Natural killer cell treated with Interleukin-12 subunit alpha and Interleukin-12 subunit beta and Interleukin-15 and Interleukin-18, amount 100 ng/mL, for 72 hours (primary cell): ENCODE measurements around the gene CDK7. TPM values are rescaled to one million over a fixed set of nuclear protein-coding genes. Genes with fewer than 3 reads are reported as not detected.

ENCODE experiments used
- ATAC-seq, 2 donors: fragments of 150-1000 bp; cut with Tn5 transposase in 1 of 2; sonication (Bioruptor Pico), chemical (Tn5 transposase) in 1 of 2; 2 replicates each; pipeline ENCODE4 v1.10.0; 2021
- DNase-seq: peaks from one replicate; pipeline ENCODE4 v3.0.0; 2022; ENCODE audit warnings: low spot score
- H3K27ac Mint-ChIP-seq, 2 donors: 1 replicate in 1 of 2; 2 replicates in 1 of 2; pipeline ENCODE4 v1.8.0; 2022; ENCODE audit warnings: mixed read lengths in 2 of 2, mild to moderate bottlenecking in 1 of 2, moderate library complexity in 1 of 2
- H3K27me3 Mint-ChIP-seq, 2 donors: 1 replicate in 1 of 2; 2 replicates in 1 of 2; pipeline ENCODE4 v1.8.0; 2022; ENCODE audit warnings: mixed read lengths in 2 of 2
- H3K36me3 Mint-ChIP-seq: one replicate; pipeline ENCODE4 v1.8.0; 2022; ENCODE audit warnings: mixed read lengths
- H3K4me1 Mint-ChIP-seq, 2 donors: 1 replicate in 1 of 2; 2 replicates in 1 of 2; pipeline ENCODE4 v1.8.0; 2022; ENCODE audit warnings: low read depth in 2 of 2, mixed read lengths in 2 of 2, mild to moderate bottlenecking in 1 of 2
- H3K4me3 Mint-ChIP-seq: one replicate; pipeline ENCODE4 v1.8.0; 2022; ENCODE audit warnings: mixed read lengths
- H3K9me3 Mint-ChIP-seq: 2 replicates; pipeline ENCODE4 v1.8.0; 2022; ENCODE audit warnings: mixed read lengths
- total RNA-seq, 2 donors: library from RNA; stranded (reverse); gene quantifications; one replicate each; pipeline ENCODE4 v1.2.3, GENCODE V29; 2022

The CDK7 gene
- 10 to 100 TPM; 37.9 to 57.5 TPM for total RNA-seq

GRCh38 chr5:69234457-69235268 lies at the start of gene CDK7:
Gene CDK7, plus strand, starts transcription at chr5:69234886. Its CDS starts 90 bp downstream, at chr5:69234976.
- peak; percentile 96 for DNase-seq
- Mint-ChIP-seq H3K4me3 (peak within 1 kb of the TSS; percentile 92), H3K27ac (peak within 1 kb of the TSS; percentile 68 to 90), H3K4me1 (peaks cover 28 to 33% of the 10 kb centered on the region in 2 donors), H3K9me3 (no peaks in the 10 kb centered on the region), H3K36me3 (no peaks in the 10 kb centered on the region), H3K27me3 (no peaks in the 10 kb centered on the region)
- peak; percentile 100 for ATAC-seq

- ATAC-seq (no peak), DNase-seq (no peak)
- no peaks in the 10 kb centered on the region for H3K27me3 Mint-ChIP-seq
- H3K27ac Mint-ChIP-seq = no peak overlapping the region
- no peaks in the 10 kb centered on the region for H3K9me3 Mint-ChIP-seq
- peaks cover 9 to 12% of the 10 kb centered on the region in 2 donors for H3K4me1 Mint-ChIP-seq
- H3K36me3 Mint-ChIP-seq = no peaks in the 10 kb centered on the region
- no peak overlapping the region for H3K4me3 Mint-ChIP-seq
Measured at GRCh38 chr5:69187342-69187741, 47.3 kb upstream of the CDK7 start.

- no peak for DNase-seq
- Mint-ChIP-seq H3K27ac (peak overlapping the region; percentile 91 to 92), H3K9me3 (no peaks in the 10 kb centered on the region), H3K36me3 (no peaks in the 10 kb centered on the region), H3K4me1 (peaks cover 9 to 12% of the 10 kb centered on the region in 2 donors), H3K4me3 (peak overlapping the region; percentile 91), H3K27me3 (no peaks in the 10 kb centered on the region)
- no peak for ATAC-seq
Measured at GRCh38 chr5:69188811-69189161, 45.9 kb upstream of the CDK7 start.

GRCh38 chr5:69189162-69190086 lies 45.3 kb upstream of the CDK7 start, which contains the start of gene CENPH:
Gene CENPH, plus strand, starts transcription at chr5:69189583. Its CDS starts 52 bp downstream, at chr5:69189635.
- Mint-ChIP-seq H3K27ac (peak within 1 kb of the TSS; percentile 91 to 92), H3K36me3 (no peaks in the 10 kb centered on the region), H3K4me1 (peaks cover 9 to 12% of the 10 kb centered on the region in 2 donors), H3K9me3 (no peaks in the 10 kb centered on the region), H3K4me3 (peak within 1 kb of the TSS; percentile 91), H3K27me3 (no peaks in the 10 kb centered on the region)
- ATAC-seq (peak; percentile 95 to 96), DNase-seq (peak; percentile 92)

- no peaks in the 10 kb centered on the region for H3K9me3 Mint-ChIP-seq
- no peak overlapping the region for H3K4me3 Mint-ChIP-seq
- no peak for ATAC-seq
Measured at GRCh38 chr5:69202497-69202896, 32.2 kb upstream of the CDK7 start.

GRCh38 chr5:69206528-69207190 lies 28.0 kb upstream of the CDK7 start:
- Mint-ChIP-seq H3K36me3 (no peaks in the 10 kb centered on the region), H3K4me3 (no peak overlapping the region), H3K9me3 (no peaks in the 10 kb centered on the region), H3K4me1 (no peaks in the 10 kb centered on the region), H3K27me3 (no peaks in the 10 kb centered on the region), H3K27ac (no peak overlapping the region)
- ATAC-seq (no peak), DNase-seq (no peak)

More at GRCh38 chr5:69202497-69202896, 32.2 kb upstream of the CDK7 start:
- no peak for DNase-seq
- no peaks in the 10 kb centered on the region for H3K4me1 Mint-ChIP-seq
- H3K36me3 Mint-ChIP-seq = no peaks in the 10 kb centered on the region
- no peaks in the 10 kb centered on the region for H3K27me3 Mint-ChIP-seq
- no peak overlapping the region for H3K27ac Mint-ChIP-seq

- Mint-ChIP-seq H3K27ac (no peak overlapping the region), H3K36me3 (no peaks in the 10 kb centered on the region)
Measured at GRCh38 chr5:69209602-69210001, 25.1 kb upstream of the CDK7 start.

GRCh38 chr5:69211200-69211599 lies 23.5 kb upstream of the CDK7 start:
- H3K9me3 Mint-ChIP-seq = no peaks in the 10 kb centered on the region
- peaks cover 3 to 4% of the 10 kb centered on the region in 2 donors for H3K4me1 Mint-ChIP-seq
- no peaks in the 10 kb centered on the region for H3K27me3 Mint-ChIP-seq
- H3K36me3 Mint-ChIP-seq = no peaks in the 10 kb centered on the region
- DNase-seq = no peak
- no peak overlapping the region for H3K27ac Mint-ChIP-seq
- ATAC-seq = no peak
- no peak overlapping the region for H3K4me3 Mint-ChIP-seq

More at GRCh38 chr5:69209602-69210001, 25.1 kb upstream of the CDK7 start:
- Mint-ChIP-seq H3K9me3 (no peaks in the 10 kb centered on the region), H3K4me1 (no peaks in the 10 kb centered on the region), H3K27me3 (no peaks in the 10 kb centered on the region), H3K4me3 (no peak overlapping the region)
- DNase-seq = no peak
- ATAC-seq = no peak

GRCh38 chr5:69212022-69212421 lies 22.7 kb upstream of the CDK7 start:
- H3K36me3 Mint-ChIP-seq = no peaks in the 10 kb centered on the region
- peaks cover 3 to 4% of the 10 kb centered on the region in 2 donors for H3K4me1 Mint-ChIP-seq
- no peak overlapping the region for H3K4me3 Mint-ChIP-seq
- ATAC-seq (no peak), DNase-seq (no peak)
- no peaks in the 10 kb centered on the region for H3K27me3 Mint-ChIP-seq
- no peak overlapping the region for H3K27ac Mint-ChIP-seq
- H3K9me3 Mint-ChIP-seq = no peaks in the 10 kb centered on the region

- Mint-ChIP-seq H3K27me3 (no peaks in the 10 kb centered on the region), H3K36me3 (no peaks in the 10 kb centered on the region)
Measured at GRCh38 chr5:69213513-69214215, 21.0 kb upstream of the CDK7 start.

GRCh38 chr5:69217151-69217511 lies 17.6 kb upstream of the CDK7 start:
- H3K9me3 Mint-ChIP-seq = no peaks in the 10 kb centered on the region
- peak overlapping the region; percentile 100 for H3K4me3 Mint-ChIP-seq
- no peak for ATAC-seq
- no peak for DNase-seq
- no peaks in the 10 kb centered on the region for H3K36me3 Mint-ChIP-seq
- peaks cover 8 to 13% of the 10 kb centered on the region in 2 donors for H3K4me1 Mint-ChIP-seq
- H3K27ac Mint-ChIP-seq = peak overlapping the region; percentile 95 to 98
- no peaks in the 10 kb centered on the region for H3K27me3 Mint-ChIP-seq

More at GRCh38 chr5:69213513-69214215, 21.0 kb upstream of the CDK7 start:
- H3K4me3 Mint-ChIP-seq = no peak overlapping the region
- no peaks in the 10 kb centered on the region for H3K9me3 Mint-ChIP-seq
- H3K4me1 Mint-ChIP-seq = peaks cover 6 to 9% of the 10 kb centered on the region in 2 donors
- ATAC-seq = no peak
- no peak for DNase-seq
- H3K27ac Mint-ChIP-seq = no peak overlapping the region

- DNase-seq = peak; percentile 96
- no peaks in the 10 kb centered on the region for H3K36me3 Mint-ChIP-seq
- peak; percentile 97 to 98 for ATAC-seq
- no peaks in the 10 kb centered on the region for H3K9me3 Mint-ChIP-seq
- H3K27ac Mint-ChIP-seq = peak overlapping the region; percentile 95 to 98
- peaks cover 10 to 13% of the 10 kb centered on the region in 2 donors for H3K4me1 Mint-ChIP-seq
- peak overlapping the region; percentile 100 for H3K4me3 Mint-ChIP-seq
- no peaks in the 10 kb centered on the region for H3K27me3 Mint-ChIP-seq
Measured at GRCh38 chr5:69217548-69218526, 16.8 kb upstream of the CDK7 start.
